GM12878 (cell line): ENCODE data around the gene PRLH. TPM values are rescaled to one million over a fixed set of nuclear protein-coding genes. Genes with fewer than 3 reads are reported as not detected.

ENCODE experiments used
- ATAC-seq: fragments of 200-7000 bp; cut with Tn5 transposase; 3 replicates; pipeline ENCODE4 v1.9.1; 2020; ENCODE audit warnings: mild to moderate bottlenecking, moderate library complexity
- BruUV-seq: library from RNA; stranded (reverse); fragments of 400-500 nt; replicated peaks from 2 replicates; lab custom pipeline; 2021; lab: Mats Ljungman, UMichigan
- CTCF ChIA-PET: fragments of 300-600 bp; sonication (Branson Sonifier 250); formaldehyde crosslinking; extraction: SDS; loops from one replicate; lab custom pipeline; 2021; ENCODE audit warnings: inconsistent platforms; lab: Yijun Ruan, JAX
- POLR2A ChIA-PET: fragments of 350-600 bp; formaldehyde crosslinking; extraction: SDS; loops from one replicate; lab custom pipeline; 2021; ENCODE audit warnings: inconsistent platforms; lab: Charles Lee
- RAD21 ChIA-PET: fragments of 300-600 bp; sonication (Branson Sonifier 250); formaldehyde crosslinking; loops from one replicate; lab custom pipeline; 2023; ENCODE audit warnings: antibody characterized with exemption; ENCODE audit not compliant: unreplicated experiment; lab: Charles Lee
- SMC1A ChIA-PET: fragments of 300-600 bp; sonication (Branson Sonifier 250); formaldehyde crosslinking; loops from one replicate; lab custom pipeline; 2023; ENCODE audit not compliant: unreplicated experiment, uncharacterized antibody; lab: Charles Lee
- DNase-seq: peaks from one replicate; pipeline ENCODE4 v3.0.0-alpha.2; 2011; ENCODE audit warnings: low read depth, low spot score
- FAIRE-seq: peaks from 3 replicates; lab custom pipeline; 2011; peaks lifted over from hg19 to GRCh38; lab: Jason Lieb, UNC
- H2AFZ ChIP-seq: 2 replicates; pipeline ENCODE4 v1.6.0; 2011; ENCODE audit warnings: low read depth, low read length, control low read depth; ENCODE audit not compliant: control insufficient read depth
- H3K27ac ChIP-seq: 2 replicates; pipeline ENCODE4 v1.5.1; 2011; ENCODE audit warnings: control low read depth; ENCODE audit not compliant: control insufficient read depth, insufficient read depth
- H3K27me3 ChIP-seq, 2 experiments: replicated peaks in 1 of 2; 2 replicates each; pipeline versions ENCODE4 v1.6.0 to v1.6.1; 2011; ENCODE audit warnings: low read length in 1 of 2; ENCODE audit not compliant: control insufficient read depth in 2 of 2, insufficient read depth in 2 of 2
- H3K36me3 ChIP-seq, 2 experiments: 2 replicates each; pipeline ENCODE4 v1.5.1; 2011; ENCODE audit warnings: low read length in 1 of 2; ENCODE audit not compliant: control insufficient read depth in 2 of 2, insufficient read depth in 2 of 2
- H3K4me1 ChIP-seq: 2 replicates; pipeline ENCODE4 v1.6.1; 2011; ENCODE audit warnings: mild to moderate bottlenecking, low read length, moderate library complexity, mixed read lengths; ENCODE audit not compliant: control insufficient read depth, insufficient read depth
- H3K4me2 ChIP-seq: 2 replicates; pipeline ENCODE4 v1.6.0; 2011; ENCODE audit warnings: control low read depth; ENCODE audit not compliant: control insufficient read depth, insufficient read depth
- H3K4me3 ChIP-seq: fragments of 200-600 bp; sonication (generic); 2 replicates; pipeline ENCODE4 v1.5.1; 2016
- H3K79me2 ChIP-seq: 2 replicates; pipeline ENCODE4 v1.6.0; 2011; ENCODE audit warnings: low read length; ENCODE audit not compliant: control insufficient read depth, insufficient read depth
- H3K9ac ChIP-seq: 2 replicates; pipeline ENCODE4 v1.8.0; 2011; ENCODE audit warnings: low read length, control low read depth, mixed read lengths; ENCODE audit not compliant: control insufficient read depth, insufficient read depth
- H3K9me3 ChIP-seq: replicated peaks from 3 replicates; pipeline ENCODE4 v1.5.1; 2011; ENCODE audit warnings: mild to moderate bottlenecking, low read length; ENCODE audit not compliant: control insufficient read depth, insufficient read depth
- H4K20me1 ChIP-seq: 2 replicates; pipeline ENCODE4 v1.6.0; 2011; ENCODE audit not compliant: control insufficient read depth, insufficient read depth
- BACH1 ChIP-seq: fragments of 450-650 bp; IDR thresholded peaks from 2 replicates; pipeline ENCODE4 v1.6.1; 2017; ENCODE audit warnings: mild to moderate bottlenecking, borderline replicate concordance
- BCL11A ChIP-seq: IDR thresholded peaks from 2 replicates; pipeline ENCODE4 v1.6.1; 2011; ENCODE audit warnings: low read depth, low read length
- BMI1 ChIP-seq: fragments of 450-650 bp; IDR thresholded peaks from 2 replicates; pipeline ENCODE4 v1.6.1; 2016; ENCODE audit warnings: mild to moderate bottlenecking, moderate library complexity, borderline replicate concordance
- CREB1 ChIP-seq: IDR thresholded peaks from 2 replicates; pipeline ENCODE4 v1.6.1; 2012; ENCODE audit warnings: low read depth, mild to moderate bottlenecking, inconsistent platforms
- LARP7 ChIP-seq: fragments of 450-650 bp; IDR thresholded peaks from 2 replicates; pipeline ENCODE4 v1.6.1; 2017; ENCODE audit warnings: mild to moderate bottlenecking
- MEF2A ChIP-seq: IDR thresholded peaks from 2 replicates; pipeline ENCODE4 v1.6.1; 2011; ENCODE audit warnings: low read depth, mild to moderate bottlenecking, low read length, moderate library complexity; ENCODE audit not compliant: insufficient read depth
- MTA2 ChIP-seq: fragments of 450-650 bp; IDR thresholded peaks from 2 replicates; pipeline ENCODE4 v1.6.1; 2016; ENCODE audit warnings: low read depth, mild to moderate bottlenecking, moderate library complexity
- POLR2AphosphoS5 ChIP-seq: IDR thresholded peaks from 2 replicates; pipeline ENCODE4 v1.6.1; 2011; ENCODE audit warnings: mild to moderate bottlenecking, low read length, inconsistent platforms
- SIX5 ChIP-seq: IDR thresholded peaks from 2 replicates; pipeline ENCODE4 v1.6.1; 2011; ENCODE audit warnings: mild to moderate bottlenecking, low read depth, low read length, moderate library complexity; ENCODE audit not compliant: severe bottlenecking
- STAT1 ChIP-seq: fragments of 450-650 bp; conservative IDR thresholded peaks from 2 replicates; pipeline ENCODE4 v1.6.1; 2014; ENCODE audit warnings: antibody characterized with exemption, mild to moderate bottlenecking
- TCF3 ChIP-seq: IDR thresholded peaks from 2 replicates; pipeline ENCODE4 v1.6.1; 2012; ENCODE audit warnings: low read depth, mild to moderate bottlenecking, low read length, borderline replicate concordance; ENCODE audit not compliant: insufficient read depth
- USF2 ChIP-seq: IDR thresholded peaks from 2 replicates; pipeline ENCODE4 v1.6.1; 2011; ENCODE audit warnings: low read depth, low read length, improper control_type of control experiment, borderline replicate concordance
- ZBTB4 ChIP-seq: fragments of 450-650 bp; formaldehyde crosslinking; IDR thresholded peaks from 2 replicates; pipeline ENCODE4 v1.4.0; 2022; ENCODE audit warnings: mild to moderate bottlenecking, moderate library complexity
- WGBS: methylation state at CpG from one replicate; pipeline ENCODE4 v1.1.6; 2016; ENCODE audit warnings: low lambda C conversion rate; ENCODE audit not compliant: insufficient replicate concordance, insufficient coverage; ENCODE audit errors: missing lambda C conversion rate; 5-methylcytosine and 5-hydroxymethylcytosine counted together
- in situ Hi-C: fragments of 300-500 bp; cut with MboI; formaldehyde crosslinking; loops from 9 replicates; pipeline ENCODE4 v1.14.3; 2018; ENCODE audit warnings: mixed read lengths
- intact Hi-C: fragments of 100-400 bp; cut with micrococcal nuclease; formaldehyde crosslinking; loops from one replicate; pipeline ENCODE4 v1.14.2; 2022; ENCODE audit not compliant: unreplicated experiment
- polyA plus RNA-seq, 11 experiments: library from polyadenylated mRNA; depleted of rRNA in 4 of 11; unstranded in 6 of 11; stranded (reverse) in 5 of 11; fragments of >200 nt; fragmentation: Nextera tagmentation in 4 of 11; fragmentation: Illumina TruSeq in 1 of 11; extraction: Ambion mirVana in 4 of 11; extraction: Trizol in 1 of 11; gene quantifications; 1 replicate in 1 of 11; 2 replicates in 10 of 11; pipeline versions ENCODE4 v1.2.1 to v1.2.3, GENCODE V29; 2011 to 2016; ENCODE audit warnings: inconsistent platforms in 2 of 11, missing spikeins in 2 of 11, low read depth in 1 of 11
- total RNA-seq, 4 experiments: library from RNA; depleted of rRNA in 3 of 4; stranded (reverse); fragments of >200 nt in 3 of 4; fragmentation: Illumina TruSeq in 1 of 4; extraction: Trizol in 1 of 4; gene quantifications; 2 replicates each; pipeline versions ENCODE4 v1.2.1 to v1.2.3, GENCODE V29; 2013 to 2021

PRLH gene
- total and polyA plus RNA-seq, 10 of the 15 experiments (the other 5 are each of a cell fraction or from before 2014, with no cell fraction given) = not detected

- CTCF ChIA-PET = interaction anchor here (3.2 kb wide), 1 partner anchor 24 kb away, joined by 13 read pairs; no protein-coding TSS in a partner anchor
Measured at GRCh38 chr2:237536617-237537016, 29.8 kb upstream of the PRLH start.

More at GRCh38 chr2:237536617-237537016, 29.8 kb upstream of the PRLH start:
- ChIA-PET RAD21 (no interaction called here), SMC1A (no interaction called here), POLR2A (no interaction called here)
- H3K27me3 ChIP-seq = peaks cover 0 to 3% of the 10 kb centered on the region in 2 experiments; a peak in 1 of 4 replicates
- in situ Hi-C loops = no loop called here
- H3K36me3 ChIP-seq = no peaks in the 10 kb centered on the region
- H3K27ac ChIP-seq = no peak overlapping the region
- H3K9ac ChIP-seq = no peak overlapping the region
- 69% methylated on average over 9 of the region's 9 CpGs for WGBS
- ATAC-seq = no peak
- no peak for FAIRE-seq
- no peak for DNase-seq
- H3K79me2 ChIP-seq = no peaks in the 10 kb centered on the region
- TF ChIP-seq USF2 = no peak
- no peak for TF ChIP-seq POLR2AphosphoS5
- no peak for TF ChIP-seq ZBTB4 (CRISPR knock-in tag)
- no peak for TF ChIP-seq BCL11A
- TF ChIP-seq SIX5 = no peak
- TF ChIP-seq MTA2 = no peak
- TF ChIP-seq BMI1 = no peak
- TF ChIP-seq TCF3 = no peak
- TF ChIP-seq BACH1 = no peak
- TF ChIP-seq MEF2A = no peak
- no peak for TF ChIP-seq LARP7
- no peak for TF ChIP-seq CREB1
- TF ChIP-seq STAT1 = no peak
- no peak overlapping the region for H3K4me2 ChIP-seq
- H2AFZ ChIP-seq = no peak overlapping the region
- intact Hi-C loops = no loop called here
- no peaks in the 10 kb centered on the region for H4K20me1 ChIP-seq
- no peaks in the 10 kb centered on the region; the same call in 2 of the 3 replicates for H3K9me3 ChIP-seq
- no peak overlapping the region for H3K4me3 ChIP-seq
- no TSS peak for BruUV-seq
- H3K4me1 ChIP-seq = peaks cover 6% of the 10 kb centered on the region; the same call in 1 of the 2 replicates
